Liver (tissue), 9 donors: Measurements from ENCODE around the gene HEMGN. TPM values are rescaled to one million over a fixed set of nuclear protein-coding genes. Genes with fewer than 3 reads are reported as not detected.

Experiments used
- DNase-seq: peaks from one replicate; pipeline ENCODE4 v3.0.0-alpha.2; 2017; ENCODE audit warnings: low spot score
- H3K27ac ChIP-seq, 2 donors: one replicate each; pipeline ENCODE4 v1.7.0; 2013; ENCODE audit warnings: inconsistent platforms in 2 of 2, low read length in 2 of 2, control low read depth in 1 of 2, low read depth in 1 of 2, mild to moderate bottlenecking in 1 of 2
- H3K27me3 ChIP-seq, 4 donors: one replicate each; pipeline versions ENCODE4 v1.6.1 to v1.7.0; 2013; ENCODE audit warnings: low read length in 3 of 4, inconsistent platforms in 1 of 4, mild to moderate bottlenecking in 1 of 4, moderate library complexity in 1 of 4; ENCODE audit not compliant: control insufficient read depth in 4 of 4, insufficient read depth in 4 of 4
- H3K36me3 ChIP-seq, 4 donors: one replicate each; pipeline versions ENCODE4 v1.6.1 to v1.7.0; 2013; ENCODE audit warnings: low read length in 3 of 4, mild to moderate bottlenecking in 3 of 4, low read depth in 1 of 4, moderate library complexity in 1 of 4; ENCODE audit not compliant: control insufficient read depth in 4 of 4, insufficient read depth in 3 of 4
- H3K4me1 ChIP-seq, 4 donors: one replicate each; pipeline versions ENCODE4 v1.6.1 to v1.7.0; 2013; ENCODE audit warnings: low read length in 3 of 4, mild to moderate bottlenecking in 3 of 4, moderate library complexity in 1 of 4; ENCODE audit not compliant: control insufficient read depth in 4 of 4, insufficient read depth in 4 of 4
- H3K4me3 ChIP-seq, 3 donors: one replicate each; pipeline versions ENCODE4 v1.6.1 to v1.7.0; 2013; ENCODE audit warnings: low read length in 3 of 3, control low read depth in 1 of 3, low read depth in 1 of 3, mild to moderate bottlenecking in 1 of 3
- H3K9ac ChIP-seq, 2 donors: one replicate each; pipeline ENCODE4 v1.7.0; 2013; ENCODE audit warnings: low read length in 2 of 2, mild to moderate bottlenecking in 2 of 2, moderate library complexity in 2 of 2, control low read depth in 1 of 2, low read depth in 1 of 2
- H3K9me3 ChIP-seq, 4 donors: one replicate each; pipeline versions ENCODE4 v1.6.1 to v1.7.0; 2013; ENCODE audit warnings: low read length in 3 of 4; ENCODE audit not compliant: control insufficient read depth in 4 of 4
- EGR1 ChIP-seq, 2 donors: IDR thresholded peaks; 2 replicates each; pipeline ENCODE4 v1.6.1; 2016 to 2018; ENCODE audit warnings: antibody characterized with exemption in 2 of 2, low read depth in 2 of 2
- FOXA1 ChIP-seq: IDR thresholded peaks from 2 replicates; pipeline ENCODE4 v1.6.1; 2016; ENCODE audit warnings: antibody characterized with exemption
- GABPA ChIP-seq, 2 donors: IDR thresholded peaks in 1 of 2; conservative IDR thresholded peaks in 1 of 2; 2 replicates each; pipeline ENCODE4 v1.6.1; 2016; ENCODE audit warnings: antibody characterized with exemption in 2 of 2, mild to moderate bottlenecking in 1 of 2, moderate library complexity in 1 of 2
- HNF4A ChIP-seq, 2 donors: conservative IDR thresholded peaks; 2 replicates each; pipeline ENCODE4 v1.6.1; 2016; ENCODE audit warnings: antibody characterized with exemption in 2 of 2, mild to moderate bottlenecking in 2 of 2
- HNF4G ChIP-seq: IDR thresholded peaks from 2 replicates; pipeline ENCODE4 v1.6.1; 2016; ENCODE audit warnings: antibody characterized with exemption
- JUND ChIP-seq, 2 donors: IDR thresholded peaks; 2 replicates each; pipeline ENCODE4 v1.6.1; 2016; ENCODE audit warnings: antibody characterized with exemption in 2 of 2
- NR2F2 ChIP-seq: IDR thresholded peaks from 2 replicates; pipeline ENCODE4 v1.6.1; 2016; ENCODE audit warnings: antibody characterized with exemption
- RAD21 ChIP-seq, 2 donors: IDR thresholded peaks; 2 replicates each; pipeline ENCODE4 v1.6.1; 2016; ENCODE audit warnings: antibody characterized with exemption in 2 of 2, mild to moderate bottlenecking in 2 of 2
- RXRA ChIP-seq, 2 donors: IDR thresholded peaks; 2 replicates each; pipeline ENCODE4 v1.6.1; 2017 to 2018; ENCODE audit warnings: antibody characterized with exemption in 2 of 2, mild to moderate bottlenecking in 1 of 2
- SP1 ChIP-seq: IDR thresholded peaks from 2 replicates; pipeline ENCODE4 v1.6.1; 2018; ENCODE audit warnings: antibody characterized with exemption, mild to moderate bottlenecking
- TAF1 ChIP-seq: conservative IDR thresholded peaks from 2 replicates; pipeline ENCODE4 v1.6.1; 2016; ENCODE audit warnings: antibody characterized with exemption, mild to moderate bottlenecking
- YY1 ChIP-seq: IDR thresholded peaks from 2 replicates; pipeline ENCODE4 v1.6.1; 2016; ENCODE audit warnings: antibody characterized with exemption, mild to moderate bottlenecking
- WGBS: extraction: QIAGEN DNeasy Blood & Tissue Kit; methylation state at CpG from one replicate; pipeline ENCODE4 v1.1.7; 2013; 5-methylcytosine and 5-hydroxymethylcytosine counted together
- polyA plus RNA-seq, 2 donors: library from polyadenylated mRNA; stranded (reverse) in 1 of 2; unstranded in 1 of 2; fragments of 200-250 nt in 1 of 2; fragments of >200 nt in 1 of 2; fragmentation: Nextera tagmentation in 1 of 2; extraction: Ambion mirVana in 1 of 2; gene quantifications; one replicate each; pipeline versions ENCODE4 v1.2.1 to v1.2.3, GENCODE V29; 2013 to 2015
- total RNA-seq, 2 donors: library from RNA; depleted of rRNA; stranded (reverse); fragments of >200 nt; gene quantifications; one replicate each; pipeline ENCODE4 v1.2.3, GENCODE V29; 2014
- TF ChIP-seq, protein P1 (sequence below): IDR thresholded peaks from 2 replicates; pipeline ENCODE4 v1.6.1; 2016; ENCODE audit warnings: antibody characterized with exemption, mild to moderate bottlenecking
- TF ChIP-seq, protein P2 (sequence below): fragments of 150-350 bp; IDR thresholded peaks from 2 replicates; pipeline ENCODE4 v1.5.1; 2017; ENCODE audit warnings: improper control_type of control experiment, low read depth, low read length; ENCODE audit not compliant: missing input control
- TF ChIP-seq, protein P3 (sequence below): IDR thresholded peaks from 2 replicates; pipeline ENCODE4 v1.6.1; 2016; ENCODE audit warnings: antibody characterized with exemption
- donor health status: healthy.
- donor health status: healthy.
- donor health status: healthy.
- donor health status: healthy.
- donor health status: healthy.

The HEMGN gene
- total and polyA plus RNA-seq, 4 donors, result 0.06 to 218 (median 0.08) TPM; not detected in 1

DNA sequence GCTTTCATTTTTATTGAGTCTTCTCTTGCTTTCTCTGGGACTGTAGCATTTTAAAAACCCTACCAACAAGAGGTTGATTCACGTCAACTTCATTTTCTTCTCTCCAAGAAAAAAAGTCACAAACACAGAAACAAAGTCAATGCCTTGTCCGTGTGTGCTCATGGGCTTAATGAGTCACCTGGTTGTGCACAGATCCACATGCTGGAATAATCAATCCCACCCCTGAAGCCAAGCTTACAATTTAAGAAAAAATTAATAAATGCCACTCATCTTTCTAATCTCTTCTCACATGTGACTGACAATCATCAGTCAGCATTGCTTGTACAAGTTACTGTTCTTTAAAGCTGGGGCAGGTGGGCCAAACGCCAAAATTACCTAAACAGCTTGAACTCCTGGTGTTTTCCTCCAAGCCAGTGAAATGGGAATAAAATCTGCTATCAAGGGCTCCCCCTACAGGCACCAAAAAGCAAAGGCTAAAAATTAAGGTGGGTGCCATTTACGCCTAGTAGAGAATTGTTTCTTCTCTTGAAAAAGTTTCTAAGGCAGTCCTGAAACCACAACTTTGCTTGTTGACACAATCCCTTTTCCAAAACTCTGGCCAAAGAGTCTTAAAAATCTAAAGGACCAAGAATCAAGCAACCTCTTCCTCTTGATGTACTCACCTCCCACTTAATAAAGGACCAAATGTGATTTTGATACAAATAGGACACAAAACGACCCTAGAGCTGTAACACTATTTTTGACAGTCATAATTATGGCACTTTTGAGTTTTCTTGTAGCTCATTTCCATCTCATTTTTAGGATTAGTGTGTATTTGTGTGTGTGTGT is 37.0 kb downstream of the HEMGN start:
- DNase-seq, result no peak
- H3K4me3 ChIP-seq, result no peak overlapping the region
- no peak overlapping the region for H3K27ac ChIP-seq
- peaks cover 0 to 10% (median 3%) of the 10 kb centered on the region in 4 donors for H3K36me3 ChIP-seq
- WGBS, result 42% methylated on average over 5 of the region's 5 CpGs
- peaks cover 0 to 6% (median under 1%) of the 10 kb centered on the region in 4 donors for H3K4me1 ChIP-seq
- no peaks in the 10 kb centered on the region for H3K9me3 ChIP-seq
- no peak overlapping the region for H3K9ac ChIP-seq
- H3K27me3 ChIP-seq, result no peaks in the 10 kb centered on the region
- TF ChIP-seq TAF1 (no peak), EGR1 (IDR thresholded peaks at IDR 0.05; ENCODE audit: low read depth in 2 of 2) (no peak), HNF4G (no peak), SP1 (no peak), JUND (IDR thresholded peaks at IDR 0.05) (no peak), HNF4A (conservative IDR thresholded peaks at IDR 0.05) (no peak), NR2F2 (no peak), RAD21 (IDR thresholded peaks at IDR 0.05) (peak; percentile 85 to 86), FOXA1 (no peak), GABPA (IDR thresholded peaks at IDR 0.05 in 1 of 2, conservative IDR thresholded peaks at IDR 0.05 in 1 of 2) (no peak), RXRA (IDR thresholded peaks at IDR 0.05) (no peak), YY1 (no peak)
- TF ChIP-seq, protein P1, sequence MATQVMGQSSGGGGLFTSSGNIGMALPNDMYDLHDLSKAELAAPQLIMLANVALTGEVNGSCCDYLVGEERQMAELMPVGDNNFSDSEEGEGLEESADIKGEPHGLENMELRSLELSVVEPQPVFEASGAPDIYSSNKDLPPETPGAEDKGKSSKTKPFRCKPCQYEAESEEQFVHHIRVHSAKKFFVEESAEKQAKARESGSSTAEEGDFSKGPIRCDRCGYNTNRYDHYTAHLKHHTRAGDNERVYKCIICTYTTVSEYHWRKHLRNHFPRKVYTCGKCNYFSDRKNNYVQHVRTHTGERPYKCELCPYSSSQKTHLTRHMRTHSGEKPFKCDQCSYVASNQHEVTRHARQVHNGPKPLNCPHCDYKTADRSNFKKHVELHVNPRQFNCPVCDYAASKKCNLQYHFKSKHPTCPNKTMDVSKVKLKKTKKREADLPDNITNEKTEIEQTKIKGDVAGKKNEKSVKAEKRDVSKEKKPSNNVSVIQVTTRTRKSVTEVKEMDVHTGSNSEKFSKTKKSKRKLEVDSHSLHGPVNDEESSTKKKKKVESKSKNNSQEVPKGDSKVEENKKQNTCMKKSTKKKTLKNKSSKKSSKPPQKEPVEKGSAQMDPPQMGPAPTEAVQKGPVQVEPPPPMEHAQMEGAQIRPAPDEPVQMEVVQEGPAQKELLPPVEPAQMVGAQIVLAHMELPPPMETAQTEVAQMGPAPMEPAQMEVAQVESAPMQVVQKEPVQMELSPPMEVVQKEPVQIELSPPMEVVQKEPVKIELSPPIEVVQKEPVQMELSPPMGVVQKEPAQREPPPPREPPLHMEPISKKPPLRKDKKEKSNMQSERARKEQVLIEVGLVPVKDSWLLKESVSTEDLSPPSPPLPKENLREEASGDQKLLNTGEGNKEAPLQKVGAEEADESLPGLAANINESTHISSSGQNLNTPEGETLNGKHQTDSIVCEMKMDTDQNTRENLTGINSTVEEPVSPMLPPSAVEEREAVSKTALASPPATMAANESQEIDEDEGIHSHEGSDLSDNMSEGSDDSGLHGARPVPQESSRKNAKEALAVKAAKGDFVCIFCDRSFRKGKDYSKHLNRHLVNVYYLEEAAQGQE, result no peak
- TF ChIP-seq, protein P2, sequence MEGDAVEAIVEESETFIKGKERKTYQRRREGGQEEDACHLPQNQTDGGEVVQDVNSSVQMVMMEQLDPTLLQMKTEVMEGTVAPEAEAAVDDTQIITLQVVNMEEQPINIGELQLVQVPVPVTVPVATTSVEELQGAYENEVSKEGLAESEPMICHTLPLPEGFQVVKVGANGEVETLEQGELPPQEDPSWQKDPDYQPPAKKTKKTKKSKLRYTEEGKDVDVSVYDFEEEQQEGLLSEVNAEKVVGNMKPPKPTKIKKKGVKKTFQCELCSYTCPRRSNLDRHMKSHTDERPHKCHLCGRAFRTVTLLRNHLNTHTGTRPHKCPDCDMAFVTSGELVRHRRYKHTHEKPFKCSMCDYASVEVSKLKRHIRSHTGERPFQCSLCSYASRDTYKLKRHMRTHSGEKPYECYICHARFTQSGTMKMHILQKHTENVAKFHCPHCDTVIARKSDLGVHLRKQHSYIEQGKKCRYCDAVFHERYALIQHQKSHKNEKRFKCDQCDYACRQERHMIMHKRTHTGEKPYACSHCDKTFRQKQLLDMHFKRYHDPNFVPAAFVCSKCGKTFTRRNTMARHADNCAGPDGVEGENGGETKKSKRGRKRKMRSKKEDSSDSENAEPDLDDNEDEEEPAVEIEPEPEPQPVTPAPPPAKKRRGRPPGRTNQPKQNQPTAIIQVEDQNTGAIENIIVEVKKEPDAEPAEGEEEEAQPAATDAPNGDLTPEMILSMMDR, result peak; percentile 71
- TF ChIP-seq, protein P3, sequence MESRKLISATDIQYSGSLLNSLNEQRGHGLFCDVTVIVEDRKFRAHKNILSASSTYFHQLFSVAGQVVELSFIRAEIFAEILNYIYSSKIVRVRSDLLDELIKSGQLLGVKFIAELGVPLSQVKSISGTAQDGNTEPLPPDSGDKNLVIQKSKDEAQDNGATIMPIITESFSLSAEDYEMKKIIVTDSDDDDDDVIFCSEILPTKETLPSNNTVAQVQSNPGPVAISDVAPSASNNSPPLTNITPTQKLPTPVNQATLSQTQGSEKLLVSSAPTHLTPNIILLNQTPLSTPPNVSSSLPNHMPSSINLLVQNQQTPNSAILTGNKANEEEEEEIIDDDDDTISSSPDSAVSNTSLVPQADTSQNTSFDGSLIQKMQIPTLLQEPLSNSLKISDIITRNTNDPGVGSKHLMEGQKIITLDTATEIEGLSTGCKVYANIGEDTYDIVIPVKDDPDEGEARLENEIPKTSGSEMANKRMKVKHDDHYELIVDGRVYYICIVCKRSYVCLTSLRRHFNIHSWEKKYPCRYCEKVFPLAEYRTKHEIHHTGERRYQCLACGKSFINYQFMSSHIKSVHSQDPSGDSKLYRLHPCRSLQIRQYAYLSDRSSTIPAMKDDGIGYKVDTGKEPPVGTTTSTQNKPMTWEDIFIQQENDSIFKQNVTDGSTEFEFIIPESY, result no peak
